ENCODE results near the gene PANX2.

DNA sequence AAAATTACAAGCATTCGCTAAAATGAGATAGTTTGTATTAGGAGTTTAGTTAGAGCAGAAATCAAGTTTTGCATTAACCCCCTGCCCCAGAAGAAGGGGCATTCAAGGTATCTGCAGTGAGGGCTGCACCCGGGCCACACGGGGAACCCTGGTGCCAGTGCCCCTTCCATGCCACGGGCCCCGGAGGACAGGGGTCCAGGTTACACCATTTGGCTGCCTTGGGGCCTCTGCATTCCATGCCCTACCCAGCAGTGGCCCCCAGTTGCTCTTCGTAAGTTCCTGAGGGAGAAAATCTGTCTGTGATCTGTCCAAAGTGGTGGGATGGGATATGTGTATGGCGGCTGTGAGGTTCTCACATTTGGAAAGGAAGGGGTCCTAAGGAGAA is 16.8 kb upstream of the PANX2 start:
- no peak for TF ChIP-seq CTCF (IDR thresholded peaks at IDR 0.05)
- TF ChIP-seq POLR2A (IDR thresholded peaks at IDR 0.05): no peak
